Measurements from ENCODE around the gene NR2C2. TPM values are rescaled to one million over a fixed set of nuclear protein-coding genes. Genes with fewer than 3 reads are reported as not detected.
"Not testable (repeated sequence)": the region's sequence is repeated elsewhere in the genome, so short reads cannot be mapped to it uniquely, and the experiment has no call there.

NR2C2 gene
- total RNA-seq, 4 donors from 2014 or later: 24.3 to 58.2 (median 39.9) TPM

DNA sequence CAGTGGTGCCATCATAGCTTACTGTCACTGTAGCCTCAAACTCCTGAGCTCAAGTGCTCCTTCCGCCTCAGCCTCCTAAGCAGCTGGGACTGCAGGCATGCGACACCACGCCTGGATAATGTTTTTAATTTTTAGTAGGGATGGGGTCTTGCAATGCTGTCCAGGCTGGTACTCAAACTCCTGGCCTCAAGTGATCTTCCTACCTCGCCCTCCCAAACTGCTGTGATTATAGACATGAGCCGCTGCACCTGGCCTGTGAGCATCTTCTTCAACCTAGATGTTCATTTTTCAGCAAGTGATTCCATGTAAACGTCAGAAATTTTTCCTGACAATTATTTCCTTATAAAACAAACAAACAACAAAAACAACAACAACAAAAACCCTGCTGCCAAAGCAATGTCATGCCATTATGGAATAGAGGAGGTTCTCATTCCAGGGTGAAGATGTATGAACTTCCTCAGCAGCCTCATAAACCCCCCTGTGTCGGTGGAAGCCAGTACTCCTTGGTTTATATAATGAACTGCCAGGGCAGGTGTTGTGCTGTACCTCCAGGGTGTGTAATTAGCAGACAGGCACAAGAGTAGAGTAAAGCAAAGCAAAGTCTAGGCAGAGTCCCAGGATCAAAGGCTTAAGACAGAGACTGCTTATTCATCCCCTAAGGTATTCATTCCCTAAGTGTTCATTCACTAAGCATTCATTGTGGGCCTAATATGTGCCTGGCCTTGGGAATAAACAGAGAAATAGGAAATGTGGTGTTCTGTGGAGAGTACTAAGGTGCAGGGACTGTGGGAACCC lies 44.6 kb downstream of the NR2C2 start:
- TF ChIP-seq CTCF (IDR thresholded peaks at IDR 0.05): no peak
- TF ChIP-seq POLR2A (IDR thresholded peaks at IDR 0.05): no peak
- DNase-seq (ENCODE audit: low spot score in 2 of 2): no peak
- 85 to 89% methylated on average over 7 of the region's 7 CpGs for WGBS, 2 donors
- H3K4me3 ChIP-seq (ENCODE audit: low read depth, poor library complexity, severe bottlenecking): no peak overlapping the region
- intact Hi-C loops (cut with DNase I; ENCODE audit: low total_unique reads): no loop called here

DNA sequence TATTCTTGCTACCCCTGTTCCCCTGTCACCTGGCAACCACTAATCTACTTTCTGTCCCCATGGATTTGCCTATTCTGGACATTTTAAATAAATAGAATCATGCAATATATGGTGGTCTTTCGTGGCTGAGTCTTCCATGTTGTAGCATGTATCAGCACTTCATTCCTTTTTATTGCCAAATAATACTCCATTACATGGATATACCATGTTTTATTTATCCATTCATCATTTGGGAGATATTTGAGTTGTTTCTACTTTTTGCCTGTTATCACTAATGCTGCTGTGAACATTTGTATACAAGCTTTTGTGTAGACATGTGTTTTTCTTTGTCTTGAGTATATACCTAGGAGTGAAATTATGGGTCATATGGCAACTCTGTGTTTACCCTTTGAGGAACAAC lies 50.6 kb downstream of the NR2C2 start:
- no peak for DNase-seq (ENCODE audit: low spot score in 2 of 2)
- H3K4me3 ChIP-seq (ENCODE audit: low read depth, poor library complexity, severe bottlenecking): no peak overlapping the region
- TF ChIP-seq POLR2A (IDR thresholded peaks at IDR 0.05): no peak
- TF ChIP-seq CTCF (IDR thresholded peaks at IDR 0.05): no peak
- WGBS, 2 donors: 95 to 98% methylated on average over 1 of the region's 1 CpG
- intact Hi-C loops (cut with DNase I; ENCODE audit: low total_unique reads): no loop called here

DNA sequence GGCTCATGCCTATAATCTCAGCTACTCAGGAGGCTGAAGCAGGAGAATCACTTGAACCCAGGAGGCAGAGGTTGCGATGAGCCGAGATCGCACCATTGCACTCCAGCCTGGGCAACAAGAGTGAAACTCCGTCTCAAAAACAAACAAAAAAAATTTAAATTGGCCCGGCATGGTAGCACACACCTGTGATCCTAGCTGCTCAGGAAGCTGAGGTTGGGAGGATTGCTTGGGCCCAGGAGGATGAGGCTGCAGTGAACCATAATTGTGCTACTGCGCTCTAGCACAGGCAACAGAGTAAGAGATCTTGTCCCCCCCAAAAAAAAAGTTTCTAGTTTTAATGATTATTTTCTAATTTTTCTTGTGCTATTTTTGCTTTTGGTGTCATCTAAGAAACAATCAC lies 51.8 kb downstream of the NR2C2 start:
- intact Hi-C loops (cut with DNase I; ENCODE audit: low total_unique reads); DNase-seq (ENCODE audit: low spot score in 2 of 2); H3K4me3 ChIP-seq (ENCODE audit: low read depth, poor library complexity, severe bottlenecking): not testable (repeated sequence)
- WGBS, 2 donors: 96% methylated on average over 6 of the region's 6 CpGs

GRCh38 chr3:15007681-15008141 lies 60.3 kb downstream of the NR2C2 start:
- peak in 1 of 2 donors; percentile 61 for DNase-seq (ENCODE audit: low spot score in 2 of 2)
- TF ChIP-seq POLR2A (IDR thresholded peaks at IDR 0.05): no peak
- no peak for TF ChIP-seq CTCF (IDR thresholded peaks at IDR 0.05)
- 74 to 79% methylated on average over 4 of the region's 4 CpGs for WGBS, 2 donors
- intact Hi-C loops (cut with DNase I; ENCODE audit: low total_unique reads): no loop called here
- H3K4me3 ChIP-seq (ENCODE audit: low read depth, poor library complexity, severe bottlenecking): no peak overlapping the region

DNA sequence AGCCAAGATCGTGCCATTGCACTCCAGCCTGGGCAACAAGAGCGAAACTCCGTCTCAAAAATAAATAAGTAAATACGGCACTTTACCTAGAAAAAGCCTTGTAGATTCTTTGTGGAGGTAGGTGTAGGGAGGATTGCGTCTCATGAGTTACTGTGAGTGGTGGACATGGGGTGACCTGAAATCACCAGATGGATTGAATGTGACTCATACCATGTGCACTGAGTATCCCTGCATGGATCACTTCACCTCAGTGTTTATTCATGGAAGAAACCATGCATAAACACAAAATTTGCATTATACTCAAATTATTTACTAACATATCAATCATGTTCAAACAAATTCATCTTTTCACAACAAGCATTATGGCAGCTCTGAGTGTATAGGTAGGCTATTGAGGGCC lies 61.8 kb downstream of the NR2C2 start:
- WGBS, 2 donors: 99% methylated on average over 5 of the region's 5 CpGs
- no peak overlapping the region for H3K4me3 ChIP-seq (ENCODE audit: low read depth, poor library complexity, severe bottlenecking)
- no peak for TF ChIP-seq CTCF (IDR thresholded peaks at IDR 0.05)
- TF ChIP-seq POLR2A (IDR thresholded peaks at IDR 0.05): no peak
- intact Hi-C loops (cut with DNase I; ENCODE audit: low total_unique reads): no loop called here
- no peak for DNase-seq (ENCODE audit: low spot score in 2 of 2)

GRCh38 chr3:15010664-15011063 lies 63.3 kb downstream of the NR2C2 start:
- 91 to 96% methylated on average over 1 of the region's 1 CpG for WGBS, 2 donors
- intact Hi-C loops (cut with DNase I; ENCODE audit: low total_unique reads): no loop called here

More at GRCh38 chr3:15010664-15011063, 63.3 kb downstream of the NR2C2 start:
- TF ChIP-seq CTCF (IDR thresholded peaks at IDR 0.05) (no peak), POLR2A (IDR thresholded peaks at IDR 0.05) (no peak)
- DNase-seq (ENCODE audit: low spot score in 2 of 2): no peak
- no peak overlapping the region for H3K4me3 ChIP-seq (ENCODE audit: low read depth, poor library complexity, severe bottlenecking)
